K562 (cell line): ENCODE measurements around the gene ELOVL5. TPM values are rescaled to one million over a fixed set of nuclear protein-coding genes. Genes with fewer than 3 reads are reported as not detected.

ENCODE experiments used
- EZH2 ChIP-seq: IDR thresholded peaks from 2 replicates; pipeline ENCODE4 v1.6.1; 2012; ENCODE audit warnings: low read depth, mild to moderate bottlenecking, inconsistent platforms, low read length, borderline replicate concordance
- FOXM1 ChIP-seq, 2 experiments: fragments of 450-650 bp in 1 of 2; sonication (generic) in 1 of 2; formaldehyde crosslinking in 1 of 2; IDR thresholded peaks; 2 replicates each; pipeline versions ENCODE4 v1.6.1 to v1.9.0; 2017 to 2022; ENCODE audit warnings: low read depth in 2 of 2, mild to moderate bottlenecking in 2 of 2, missing genetic modification reagents in 1 of 2, moderate library complexity in 1 of 2
- GATAD2B ChIP-seq: fragments of 450-650 bp; IDR thresholded peaks from 2 replicates; pipeline ENCODE4 v1.6.1; 2017; ENCODE audit warnings: mild to moderate bottlenecking, borderline replicate concordance
- IFI16 ChIP-seq: fragments of 250-450 bp; sonication (Bioruptor Pico); IDR thresholded peaks from 2 replicates; pipeline ENCODE4 v2.1.2; 2022; ENCODE audit warnings: mild to moderate bottlenecking, inconsistent platforms
- ZBTB40 ChIP-seq, 2 experiments: fragments of 450-650 bp in 1 of 2; sonication (generic) in 1 of 2; formaldehyde crosslinking in 1 of 2; IDR thresholded peaks; 2 replicates each; pipeline versions ENCODE4 v1.7.1 to v1.9.0; 2016 to 2022; ENCODE audit warnings: inconsistent platforms in 1 of 2, mild to moderate bottlenecking in 1 of 2, missing genetic modification reagents in 1 of 2
- ZFP36 ChIP-seq: fragments of 150-350 bp; IDR thresholded peaks from 2 replicates; pipeline ENCODE4 v1.6.1; 2018; ENCODE audit warnings: low read length, low read depth; ENCODE audit not compliant: partially characterized antibody
- polyA plus RNA-seq, 8 experiments: library from polyadenylated mRNA; depleted of rRNA in 4 of 8; stranded (reverse) in 5 of 8; unstranded in 3 of 8; fragments of >200 nt; fragmentation: Nextera tagmentation in 2 of 8; fragmentation: Illumina TruSeq in 1 of 8; extraction: Ambion mirVana in 2 of 8; extraction: Trizol in 1 of 8; gene quantifications; 2 replicates each; pipeline versions ENCODE4 v1.2.1 to v1.2.3, GENCODE V29; 2011 to 2014; ENCODE audit warnings: inconsistent platforms in 1 of 8, missing spikeins in 1 of 8
- total RNA-seq, 7 experiments: library from RNA; depleted of rRNA in 6 of 7; stranded (reverse); fragments of >200 nt in 6 of 7; fragmentation: Illumina TruSeq in 2 of 7; extraction: Trizol in 2 of 7; gene quantifications; 2 replicates each; pipeline versions ENCODE4 v1.2.1 to v1.2.3, GENCODE V29; 2011 to 2021; ENCODE audit warnings: low replicate concordance in 1 of 7
- TF ChIP-seq, protein P1 (sequence below): fragments of 200-400 bp; formaldehyde crosslinking; IDR thresholded peaks from 2 replicates; pipeline ENCODE4 v1.6.1; 2017; ENCODE audit warnings: mild to moderate bottlenecking, low read depth, low read length, moderate library complexity

Gene ELOVL5
- total and polyA plus RNA-seq, 9 of the 15 experiments (the other 6 are each of a cell fraction or from before 2014, with no cell fraction given), result 70.6 to 245 (median 132) TPM

DNA sequence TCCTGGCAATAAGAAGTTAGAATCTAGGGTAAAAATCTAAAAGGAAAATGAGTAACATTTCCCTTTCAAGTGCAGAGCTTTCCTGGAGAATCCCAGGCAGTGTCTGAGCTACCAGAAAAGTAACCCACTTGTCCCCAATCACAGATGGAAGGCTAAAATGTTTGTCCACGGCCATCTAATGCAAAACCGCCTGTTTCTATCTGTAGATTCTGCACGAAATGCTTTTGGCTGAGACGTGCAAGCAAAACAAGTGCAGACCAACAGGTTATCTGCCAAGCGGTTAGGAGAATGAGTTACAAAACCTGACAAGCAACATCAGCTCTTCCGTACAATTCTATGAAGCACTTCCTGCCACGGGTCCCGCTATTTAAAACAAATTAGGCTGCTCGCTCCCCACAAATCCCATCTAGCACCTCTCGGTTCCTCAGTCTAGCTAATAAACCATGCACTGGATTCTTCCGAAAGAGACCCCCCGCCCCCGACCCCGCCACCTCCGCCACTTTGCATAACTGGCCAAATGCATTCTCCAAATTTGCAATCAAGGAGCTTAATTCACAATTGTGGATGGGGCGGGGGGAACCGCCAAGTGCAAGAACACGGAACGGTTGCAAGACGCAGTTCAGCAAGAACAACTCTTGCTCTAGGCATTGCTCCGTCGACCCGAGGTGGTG is 1.4 kb downstream of the ELOVL5 start (continued):
- TF ChIP-seq ZBTB40 (IDR thresholded peaks at IDR 0.05) (0 out of 2 replicates have a peak, but pooled peaks have one; percentile 17), ZBTB40 (CRISPR knock-in tag; IDR thresholded peaks at IDR 0.05) (no peak), GATAD2B (no peak), IFI16 (no peak), ZFP36 (no peak), EZH2 (no peak), FOXM1 (IDR thresholded peaks at IDR 0.05; ENCODE audit: low read depth) (no peak), FOXM1 (CRISPR knock-in tag; IDR thresholded peaks at IDR 0.05; ENCODE audit: low read depth) (no peak)
- TF ChIP-seq, protein P1, sequence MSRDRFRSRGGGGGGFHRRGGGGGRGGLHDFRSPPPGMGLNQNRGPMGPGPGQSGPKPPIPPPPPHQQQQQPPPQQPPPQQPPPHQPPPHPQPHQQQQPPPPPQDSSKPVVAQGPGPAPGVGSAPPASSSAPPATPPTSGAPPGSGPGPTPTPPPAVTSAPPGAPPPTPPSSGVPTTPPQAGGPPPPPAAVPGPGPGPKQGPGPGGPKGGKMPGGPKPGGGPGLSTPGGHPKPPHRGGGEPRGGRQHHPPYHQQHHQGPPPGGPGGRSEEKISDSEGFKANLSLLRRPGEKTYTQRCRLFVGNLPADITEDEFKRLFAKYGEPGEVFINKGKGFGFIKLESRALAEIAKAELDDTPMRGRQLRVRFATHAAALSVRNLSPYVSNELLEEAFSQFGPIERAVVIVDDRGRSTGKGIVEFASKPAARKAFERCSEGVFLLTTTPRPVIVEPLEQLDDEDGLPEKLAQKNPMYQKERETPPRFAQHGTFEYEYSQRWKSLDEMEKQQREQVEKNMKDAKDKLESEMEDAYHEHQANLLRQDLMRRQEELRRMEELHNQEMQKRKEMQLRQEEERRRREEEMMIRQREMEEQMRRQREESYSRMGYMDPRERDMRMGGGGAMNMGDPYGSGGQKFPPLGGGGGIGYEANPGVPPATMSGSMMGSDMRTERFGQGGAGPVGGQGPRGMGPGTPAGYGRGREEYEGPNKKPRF, result no peak
- TF ChIP-seq, all 486 proteins: peak for 2
